Type B pancreatic cell (in vitro differentiated cells): ENCODE measurements around the gene BAIAP2. TPM values are rescaled to one million over a fixed set of nuclear protein-coding genes. Genes with fewer than 3 reads are reported as not detected.

Experiments
- DNase-seq: peaks from one replicate; pipeline ENCODE4 v3.0.0; 2021; ENCODE audit warnings: mixed read lengths; ENCODE audit not compliant: unreplicated experiment; ENCODE audit errors: extremely low spot score
- H3K27ac Mint-ChIP-seq: 2 replicates; pipeline ENCODE4 v1.8.0; 2021; ENCODE audit warnings: mild to moderate bottlenecking, mixed read lengths
- H3K27me3 Mint-ChIP-seq: 2 replicates; pipeline ENCODE4 v1.8.0; 2021; ENCODE audit warnings: mixed read lengths
- H3K36me3 Mint-ChIP-seq: 2 replicates; pipeline ENCODE4 v1.8.0; 2021; ENCODE audit warnings: mixed read lengths
- H3K4me1 Mint-ChIP-seq: one replicate; pipeline ENCODE4 v1.8.0; 2021; ENCODE audit warnings: mixed read lengths; ENCODE audit not compliant: unreplicated experiment
- H3K4me3 Mint-ChIP-seq: 2 replicates; pipeline ENCODE4 v1.8.0; 2021; ENCODE audit warnings: mild to moderate bottlenecking, mixed read lengths
- H3K9me3 Mint-ChIP-seq: 2 replicates; pipeline ENCODE4 v1.8.0; 2021; ENCODE audit warnings: mixed read lengths
- microRNA-seq: library from miRNA; unstranded; fragments of <30 nt; microRNA quantifications from one replicate; pipeline ENCODE4, GENCODE V29; 2020
- total RNA-seq: library from RNA; stranded (reverse); gene quantifications from 2 replicates; pipeline ENCODE4 v1.2.1, GENCODE V29; 2021; ENCODE audit warnings: low replicate concordance
- TF ChIP-seq, protein P1 (sequence below): fragments of 200-600 bp; sonication (generic); conservative IDR thresholded peaks from 2 replicates; pipeline ENCODE4 v1.5.0; 2021; ENCODE audit warnings: antibody characterized with exemption, mild to moderate bottlenecking

The BAIAP2 gene
- total RNA-seq, 1 donor from 2014 or later = 62.7 TPM

DNA sequence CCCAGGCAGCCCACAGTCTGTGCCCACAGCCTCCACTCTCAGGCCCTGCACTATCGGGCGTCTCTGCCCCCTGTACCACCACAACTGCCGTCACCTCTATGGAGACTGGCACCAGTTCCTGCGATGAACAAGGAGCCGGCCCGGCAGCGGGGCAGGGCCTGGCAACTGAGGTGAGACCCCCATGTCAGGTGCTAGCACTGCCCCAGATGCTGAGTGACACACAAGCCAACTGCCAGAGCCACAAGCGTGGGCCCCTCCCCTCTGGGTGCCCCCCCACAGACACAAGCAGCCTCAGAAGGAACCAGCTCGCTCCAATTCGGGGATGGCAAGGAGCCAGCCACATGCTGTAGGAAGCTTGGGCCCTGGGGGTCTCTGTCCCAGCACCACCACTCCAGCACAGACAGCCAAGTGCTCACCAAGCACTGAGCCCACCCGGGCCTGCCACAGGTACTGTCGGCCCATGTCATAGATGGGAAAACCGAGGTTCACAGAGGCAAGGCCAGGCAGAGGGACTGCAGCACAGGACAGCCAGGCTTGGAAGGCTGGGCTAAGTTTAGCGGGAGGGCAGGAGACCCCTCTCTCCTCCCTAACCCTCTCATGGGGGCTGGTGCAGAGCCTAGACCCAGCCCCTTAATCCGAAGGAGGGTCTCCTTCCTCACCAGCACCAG, 128.9 kb downstream of the BAIAP2 start:
- no peak for DNase-seq
- Mint-ChIP-seq H3K27ac (no peak overlapping the region), H3K27me3 (peaks cover 3% of the 10 kb centered on the region), H3K4me3 (no peak overlapping the region), H3K9me3 (no peaks in the 10 kb centered on the region), H3K4me1 (no peaks in the 10 kb centered on the region), H3K36me3 (no peaks in the 10 kb centered on the region)
- TF ChIP-seq, protein P1, sequence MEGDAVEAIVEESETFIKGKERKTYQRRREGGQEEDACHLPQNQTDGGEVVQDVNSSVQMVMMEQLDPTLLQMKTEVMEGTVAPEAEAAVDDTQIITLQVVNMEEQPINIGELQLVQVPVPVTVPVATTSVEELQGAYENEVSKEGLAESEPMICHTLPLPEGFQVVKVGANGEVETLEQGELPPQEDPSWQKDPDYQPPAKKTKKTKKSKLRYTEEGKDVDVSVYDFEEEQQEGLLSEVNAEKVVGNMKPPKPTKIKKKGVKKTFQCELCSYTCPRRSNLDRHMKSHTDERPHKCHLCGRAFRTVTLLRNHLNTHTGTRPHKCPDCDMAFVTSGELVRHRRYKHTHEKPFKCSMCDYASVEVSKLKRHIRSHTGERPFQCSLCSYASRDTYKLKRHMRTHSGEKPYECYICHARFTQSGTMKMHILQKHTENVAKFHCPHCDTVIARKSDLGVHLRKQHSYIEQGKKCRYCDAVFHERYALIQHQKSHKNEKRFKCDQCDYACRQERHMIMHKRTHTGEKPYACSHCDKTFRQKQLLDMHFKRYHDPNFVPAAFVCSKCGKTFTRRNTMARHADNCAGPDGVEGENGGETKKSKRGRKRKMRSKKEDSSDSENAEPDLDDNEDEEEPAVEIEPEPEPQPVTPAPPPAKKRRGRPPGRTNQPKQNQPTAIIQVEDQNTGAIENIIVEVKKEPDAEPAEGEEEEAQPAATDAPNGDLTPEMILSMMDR = no peak

DNA sequence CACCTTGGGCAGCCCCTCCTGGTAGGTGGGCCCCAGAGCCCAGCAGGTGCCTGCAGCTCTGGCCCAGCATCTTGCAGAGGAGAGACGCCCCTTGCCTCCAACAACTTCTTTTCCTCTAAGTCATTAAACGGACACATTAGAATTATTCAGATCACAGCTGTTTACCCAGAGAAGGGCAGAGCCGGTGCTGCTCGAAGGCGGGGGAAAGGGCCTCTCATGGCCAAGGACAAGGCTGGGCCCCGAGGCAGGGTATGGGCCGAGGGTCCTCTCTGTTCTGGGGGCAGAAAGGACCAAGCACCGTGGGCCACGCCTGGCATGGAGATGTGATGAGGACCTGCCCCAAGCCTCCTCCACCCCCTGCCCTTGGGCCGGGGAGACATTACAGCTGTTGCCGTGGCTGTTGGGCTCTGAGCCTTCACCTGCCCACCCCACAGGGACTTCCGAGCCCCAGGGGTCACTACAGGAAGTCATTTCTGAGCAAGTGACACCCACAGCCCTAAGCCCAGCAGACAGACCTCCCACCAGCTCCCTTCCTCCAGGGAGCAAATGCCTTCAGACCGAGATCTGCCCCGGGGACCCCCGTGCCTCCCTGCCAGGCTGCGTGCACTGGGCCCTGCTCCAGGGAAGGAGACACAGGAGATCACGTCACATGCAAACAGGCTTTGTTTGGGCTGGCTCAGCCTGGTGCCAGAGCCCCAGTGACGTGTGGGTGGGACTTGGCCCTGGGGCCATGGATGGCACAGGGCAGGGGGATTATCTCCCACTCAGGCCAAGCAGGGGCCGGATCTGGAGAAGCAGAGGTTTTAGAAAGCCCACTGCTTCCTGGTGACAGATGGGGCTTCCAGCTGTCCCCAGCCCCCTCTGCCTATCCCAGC, 129.7 kb downstream of the BAIAP2 start:
- peaks cover 3% of the 10 kb centered on the region for H3K27me3 Mint-ChIP-seq

DNA sequence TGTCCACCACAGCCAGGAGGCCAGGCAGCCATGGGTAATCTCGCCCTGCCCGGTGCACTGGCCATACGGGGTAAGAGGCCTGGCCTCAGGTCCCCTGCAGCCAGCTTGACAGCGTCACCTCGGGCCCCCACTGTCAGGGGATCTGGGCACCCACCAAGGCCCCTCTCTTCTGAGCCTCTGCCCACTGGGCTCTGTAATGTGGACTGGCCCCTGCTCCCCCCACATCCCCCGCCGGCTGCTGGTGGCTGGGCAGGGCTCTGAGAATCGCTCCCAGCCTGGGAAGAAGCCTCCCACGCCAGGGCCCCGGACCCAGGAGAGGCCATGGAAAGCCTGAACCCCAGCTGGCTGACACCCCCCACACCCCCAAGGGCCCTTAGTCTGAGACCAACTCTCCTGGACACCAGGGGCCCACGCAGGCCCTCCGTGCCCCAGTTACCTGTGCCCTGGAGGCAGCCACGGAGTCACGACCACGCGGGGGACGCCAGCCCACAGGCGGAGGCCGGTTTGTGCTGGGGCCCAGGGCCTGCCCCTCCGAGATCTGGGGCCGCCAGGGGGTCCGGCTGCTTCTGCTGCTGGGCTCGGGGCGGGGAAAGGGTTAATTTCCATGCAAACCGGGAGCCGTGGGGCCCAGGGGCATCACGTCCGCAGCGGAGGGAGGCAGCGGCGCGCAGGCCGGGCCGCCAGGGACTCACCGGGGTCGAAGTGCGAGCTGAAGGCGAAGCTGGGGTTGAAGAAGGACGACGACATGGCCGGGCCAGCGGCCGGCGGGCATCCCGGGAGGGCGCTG, 130.5 kb downstream of the BAIAP2 start, which contains the start of gene PVALEF:
Gene PVALEF (plus strand): TSS at position 262 of the 787 bp plus-strand sequence. CDS start 15,720 bp downstream, outside the sequence.
- Mint-ChIP-seq H3K4me3 (peak within 1 kb of the TSS; percentile 73), H3K9me3 (no peaks in the 10 kb centered on the region), H3K27me3 (peaks cover 3% of the 10 kb centered on the region), H3K4me1 (no peaks in the 10 kb centered on the region), H3K36me3 (no peaks in the 10 kb centered on the region), H3K27ac (peak within 1 kb of the TSS; percentile 46)
- TF ChIP-seq, protein P1 = peak; percentile 21
- no peak for DNase-seq

More for the DNA sequence above, 129.7 kb downstream of the BAIAP2 start:
- DNase-seq = no peak
- H3K4me3 Mint-ChIP-seq = peak overlapping the region; percentile 67
- H3K27ac Mint-ChIP-seq = peak overlapping the region; percentile 46
- TF ChIP-seq, protein P1 = no peak
- no peaks in the 10 kb centered on the region for H3K9me3 Mint-ChIP-seq
- H3K36me3 Mint-ChIP-seq = no peaks in the 10 kb centered on the region
- H3K4me1 Mint-ChIP-seq = no peaks in the 10 kb centered on the region

GRCh38 chr17:81166033-81166492, 131.1 kb downstream of the BAIAP2 start, which contains the start of gene AATK:
AATK (minus strand) TSS chr17:81166221; CDS start chr17:81165992, 229 bp downstream.
- H3K4me3 Mint-ChIP-seq = peak within 1 kb of the TSS; percentile 73
- no peak for DNase-seq
- H3K4me1 Mint-ChIP-seq = no peaks in the 10 kb centered on the region
- H3K27ac Mint-ChIP-seq = no peak within 1 kb of the TSS
- TF ChIP-seq, protein P1 = no peak
- no peaks in the 10 kb centered on the region for H3K9me3 Mint-ChIP-seq
- H3K27me3 Mint-ChIP-seq = peaks cover 3% of the 10 kb centered on the region
- no peaks in the 10 kb centered on the region for H3K36me3 Mint-ChIP-seq

Small RNAs within 50 kb of the gene (microRNA-seq; reads per million reads assigned to microRNA genes)
- gene MIR1250 (2.2 reads per million), gene MIR3065 (not detected), gene MIR338 (not detected), gene MIR657 (not detected)

Other genes with a start within 250 kb of the BAIAP2 start
- 29.1 and 33.4 TPM in 2 replicates for gene CHMP6, start 43.3 kb upstream of the BAIAP2 start, total RNA-seq
- gene PVALEF, start 130.4 kb downstream of the BAIAP2 start, total RNA-seq = 0.21 TPM in 1 of 2 replicates, not detected in the other
- gene AATK, start 131.1 kb downstream of the BAIAP2 start, total RNA-seq = 4.6 and 6.4 TPM in 2 replicates
- 12.8 and 26.8 TPM in 2 replicates for gene CEP131, start 187.8 kb downstream of the BAIAP2 start, total RNA-seq
- 45.7 and 50.1 TPM in 2 replicates for gene TEPSIN, start 203.9 kb downstream of the BAIAP2 start, total RNA-seq
- gene NDUFAF8, start 204.2 kb downstream of the BAIAP2 start, total RNA-seq = 56.9 and 82.3 TPM in 2 replicates